Vagina (tissue), 2 donors: ENCODE measurements around the gene SGCD. TPM values are rescaled to one million over a fixed set of nuclear protein-coding genes. Genes with fewer than 3 reads are reported as not detected.

ENCODE experiments used
- DNase-seq, 2 donors: peaks; one replicate each; pipeline ENCODE4 v3.0.0-alpha.2; 2017; ENCODE audit errors: extremely low spot score in 2 of 2
- H3K27ac ChIP-seq: fragments of 200-600 bp; sonication (generic); one replicate; pipeline ENCODE4 v1.5.1; 2019
- H3K27me3 ChIP-seq: fragments of 200-600 bp; sonication (generic); one replicate; pipeline ENCODE4 v1.5.1; 2019
- H3K36me3 ChIP-seq, 2 donors: fragments of 200-600 bp; sonication (generic); one replicate each; pipeline ENCODE4 v1.5.1; 2017 to 2019
- H3K4me1 ChIP-seq: fragments of 200-600 bp; sonication (generic); one replicate; pipeline ENCODE4 v1.5.1; 2019
- H3K4me3 ChIP-seq, 2 donors: fragments of 200-600 bp; sonication (generic); 1 replicate in 1 of 2; 2 replicates in 1 of 2; pipeline ENCODE4 v1.5.1; 2016 to 2019
- H3K9me3 ChIP-seq: fragments of 200-600 bp; sonication (generic); one replicate; pipeline ENCODE4 v1.5.1; 2019
- POLR2A ChIP-seq, 2 donors: fragments of 450-650 bp; IDR thresholded peaks; one replicate each; pipeline ENCODE4 v1.6.1; 2017; ENCODE audit warnings: antibody characterized with exemption in 2 of 2, mild to moderate bottlenecking in 2 of 2, moderate library complexity in 2 of 2
- POLR2AphosphoS5 ChIP-seq, 2 donors: sonication (generic); formaldehyde crosslinking; IDR thresholded peaks; one replicate each; pipeline ENCODE4 v1.9.0; 2017; ENCODE audit warnings: antibody characterized with exemption in 2 of 2, mild to moderate bottlenecking in 2 of 2, low read depth in 1 of 2; ENCODE audit not compliant: insufficient read depth in 1 of 2
- intact Hi-C: fragments of 100-400 bp; cut with DNase I; formaldehyde crosslinking; loops from one replicate; pipeline ENCODE4 v1.15.1; 2023
- total RNA-seq: library from RNA; depleted of rRNA; stranded (reverse); fragments of >200 nt; gene quantifications from one replicate; pipeline ENCODE4 v1.2.3, GENCODE V29; 2016
- TF ChIP-seq, protein P1 (sequence below), 3 experiments: fragments of 450-650 bp in 2 of 3; fragments of 200-600 bp in 1 of 3; sonication (generic) in 1 of 3; IDR thresholded peaks; one replicate each; pipeline ENCODE4 v1.5.1; 2017 to 2019; ENCODE audit warnings: antibody characterized with exemption in 3 of 3, mild to moderate bottlenecking in 2 of 3, moderate library complexity in 2 of 3

SGCD gene
- total RNA-seq, 1 donor from 2014 or later: 6.9 TPM

DNA sequence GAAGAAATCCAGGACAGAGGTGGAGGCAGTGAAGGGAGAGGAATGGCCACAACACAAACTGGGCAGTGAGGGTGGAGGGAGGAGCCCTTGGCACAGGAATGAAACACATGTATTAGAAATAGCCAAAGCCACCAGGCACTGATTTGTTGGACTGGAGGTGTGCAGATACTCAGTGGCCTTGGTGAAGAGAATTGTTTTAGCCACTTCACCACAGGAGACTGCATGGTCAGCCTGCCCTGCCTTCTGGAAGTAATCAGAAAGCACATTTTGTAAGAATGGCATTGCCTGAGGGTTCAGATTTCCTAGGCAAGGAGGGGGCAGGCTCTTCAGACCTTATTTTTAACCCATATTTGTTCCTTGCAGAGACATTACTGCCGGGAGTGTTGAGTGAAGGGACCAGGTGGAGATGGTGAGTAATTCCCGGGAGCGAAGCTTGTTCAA is 2.2 kb downstream of the SGCD start:
- Histone ChIP-seq H3K4me1 (peaks cover 11% of the 10 kb centered on the region), H3K27me3 (no peaks in the 10 kb centered on the region), H3K27ac (no peak overlapping the region), H3K4me3 (no peak overlapping the region), H3K36me3 (no peaks in the 10 kb centered on the region), H3K9me3 (no peaks in the 10 kb centered on the region)
- intact Hi-C loops: no loop called here
- no peak for TF ChIP-seq POLR2AphosphoS5 (IDR thresholded peaks at IDR 0.05; ENCODE audit: insufficient read depth in 1 of 2, low read depth in 1 of 2)
- no peak for TF ChIP-seq POLR2A (IDR thresholded peaks at IDR 0.05)
- TF ChIP-seq, protein P1, sequence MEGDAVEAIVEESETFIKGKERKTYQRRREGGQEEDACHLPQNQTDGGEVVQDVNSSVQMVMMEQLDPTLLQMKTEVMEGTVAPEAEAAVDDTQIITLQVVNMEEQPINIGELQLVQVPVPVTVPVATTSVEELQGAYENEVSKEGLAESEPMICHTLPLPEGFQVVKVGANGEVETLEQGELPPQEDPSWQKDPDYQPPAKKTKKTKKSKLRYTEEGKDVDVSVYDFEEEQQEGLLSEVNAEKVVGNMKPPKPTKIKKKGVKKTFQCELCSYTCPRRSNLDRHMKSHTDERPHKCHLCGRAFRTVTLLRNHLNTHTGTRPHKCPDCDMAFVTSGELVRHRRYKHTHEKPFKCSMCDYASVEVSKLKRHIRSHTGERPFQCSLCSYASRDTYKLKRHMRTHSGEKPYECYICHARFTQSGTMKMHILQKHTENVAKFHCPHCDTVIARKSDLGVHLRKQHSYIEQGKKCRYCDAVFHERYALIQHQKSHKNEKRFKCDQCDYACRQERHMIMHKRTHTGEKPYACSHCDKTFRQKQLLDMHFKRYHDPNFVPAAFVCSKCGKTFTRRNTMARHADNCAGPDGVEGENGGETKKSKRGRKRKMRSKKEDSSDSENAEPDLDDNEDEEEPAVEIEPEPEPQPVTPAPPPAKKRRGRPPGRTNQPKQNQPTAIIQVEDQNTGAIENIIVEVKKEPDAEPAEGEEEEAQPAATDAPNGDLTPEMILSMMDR (IDR thresholded peaks at IDR 0.05): no peak
- no peak for DNase-seq

DNA sequence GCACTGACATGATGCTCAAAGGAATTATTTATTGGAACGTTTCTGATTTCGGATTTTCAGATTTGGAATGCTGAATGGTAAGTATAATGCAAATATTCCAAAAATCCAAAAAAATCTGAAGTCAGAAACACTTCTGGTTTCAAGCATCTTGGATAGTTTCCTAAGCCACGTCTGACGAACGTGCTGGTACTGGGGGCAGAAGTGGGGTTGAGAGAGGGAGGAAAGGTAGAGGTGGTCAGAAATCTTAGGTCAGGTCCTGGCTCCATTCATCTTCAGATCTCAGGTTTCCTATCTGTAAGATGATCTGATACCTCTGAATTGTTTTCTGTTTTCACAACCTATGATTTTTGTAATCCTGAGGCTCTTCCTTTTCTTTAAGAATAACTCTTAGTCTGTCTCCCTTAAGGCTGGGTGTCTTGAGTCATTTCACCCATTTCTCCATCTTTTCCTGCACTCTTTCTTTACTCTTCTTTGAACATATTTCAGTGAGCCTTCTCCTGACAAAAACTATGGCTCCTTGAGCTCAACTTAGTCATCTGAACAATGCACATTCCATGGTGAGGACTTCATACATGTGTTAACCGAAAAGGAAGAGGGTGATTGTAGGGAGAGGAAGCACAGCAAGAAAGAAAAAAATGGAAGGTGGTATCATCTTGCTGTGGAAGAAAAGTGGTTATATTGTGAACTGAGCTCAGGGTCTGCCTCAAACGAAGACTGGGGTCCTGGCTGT is 3.3 kb downstream of the SGCD start:
- no peak overlapping the region for H3K4me3 ChIP-seq
- TF ChIP-seq POLR2A (IDR thresholded peaks at IDR 0.05): no peak
- TF ChIP-seq POLR2AphosphoS5 (IDR thresholded peaks at IDR 0.05; ENCODE audit: insufficient read depth in 1 of 2, low read depth in 1 of 2): no peak
- TF ChIP-seq, protein P1 (IDR thresholded peaks at IDR 0.05): no peak
- no peaks in the 10 kb centered on the region for H3K36me3 ChIP-seq
- H3K27me3 ChIP-seq: no peaks in the 10 kb centered on the region
- intact Hi-C loops: no loop called here
- H3K9me3 ChIP-seq: no peaks in the 10 kb centered on the region
- DNase-seq: no peak
- no peak overlapping the region for H3K27ac ChIP-seq
- H3K4me1 ChIP-seq: peaks cover 11% of the 10 kb centered on the region

DNA sequence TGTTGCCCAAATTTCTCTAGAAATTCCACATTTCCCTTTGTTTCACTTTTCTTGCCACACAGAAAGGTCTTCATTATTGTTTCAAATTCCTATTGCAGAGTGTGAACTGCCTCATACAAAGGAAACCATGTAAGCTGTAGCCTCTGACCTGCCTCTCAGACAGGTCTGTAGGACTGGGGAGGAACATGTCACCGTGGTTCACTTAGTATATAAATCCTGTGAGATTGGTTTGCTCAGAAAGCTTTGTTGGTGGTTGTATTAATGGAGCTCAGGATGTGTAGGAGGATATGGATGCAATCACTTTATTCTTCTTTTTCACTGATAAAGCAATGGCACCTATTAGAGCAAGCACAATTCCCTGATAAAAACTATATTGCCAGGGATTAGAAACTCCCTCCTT is 4.2 kb downstream of the SGCD start:
- Histone ChIP-seq H3K27me3 (no peaks in the 10 kb centered on the region), H3K27ac (no peak overlapping the region), H3K9me3 (no peaks in the 10 kb centered on the region), H3K4me3 (no peak overlapping the region), H3K36me3 (no peaks in the 10 kb centered on the region), H3K4me1 (peaks cover 4% of the 10 kb centered on the region)
- TF ChIP-seq, protein P1 (IDR thresholded peaks at IDR 0.05): no peak
- TF ChIP-seq POLR2A (IDR thresholded peaks at IDR 0.05) (no peak), POLR2AphosphoS5 (IDR thresholded peaks at IDR 0.05; ENCODE audit: insufficient read depth in 1 of 2, low read depth in 1 of 2) (no peak)
- DNase-seq: no peak
- intact Hi-C loops: no loop called here

DNA sequence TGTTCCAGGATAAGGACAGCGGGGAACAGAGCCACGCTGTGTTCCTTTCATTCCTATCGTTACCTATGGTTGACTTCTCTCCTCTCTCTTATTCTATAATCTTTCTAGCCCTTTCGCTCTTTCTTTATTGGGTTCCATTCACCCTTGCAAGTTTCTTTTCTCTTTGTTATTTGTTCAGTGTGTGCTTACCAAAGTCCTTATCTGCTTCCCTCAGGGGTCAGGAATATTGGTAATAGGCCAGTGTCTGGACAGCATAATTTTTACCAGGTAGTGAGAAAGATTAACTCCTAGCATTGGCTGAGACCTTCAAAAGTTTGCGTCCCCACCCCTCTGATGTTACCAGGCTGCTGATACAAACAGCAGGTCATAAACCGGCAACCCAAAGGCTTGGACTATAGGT is 4.9 kb downstream of the SGCD start:
- no peaks in the 10 kb centered on the region for H3K9me3 ChIP-seq
- H3K27ac ChIP-seq: no peak overlapping the region
- intact Hi-C loops: no loop called here
- no peaks in the 10 kb centered on the region for H3K27me3 ChIP-seq
- no peaks in the 10 kb centered on the region for H3K36me3 ChIP-seq
- no peaks in the 10 kb centered on the region for H3K4me1 ChIP-seq
- no peak for DNase-seq
- H3K4me3 ChIP-seq: no peak overlapping the region
- no peak for TF ChIP-seq POLR2A (IDR thresholded peaks at IDR 0.05)
- TF ChIP-seq, protein P1 (IDR thresholded peaks at IDR 0.05): no peak
- no peak for TF ChIP-seq POLR2AphosphoS5 (IDR thresholded peaks at IDR 0.05; ENCODE audit: insufficient read depth in 1 of 2, low read depth in 1 of 2)

DNA sequence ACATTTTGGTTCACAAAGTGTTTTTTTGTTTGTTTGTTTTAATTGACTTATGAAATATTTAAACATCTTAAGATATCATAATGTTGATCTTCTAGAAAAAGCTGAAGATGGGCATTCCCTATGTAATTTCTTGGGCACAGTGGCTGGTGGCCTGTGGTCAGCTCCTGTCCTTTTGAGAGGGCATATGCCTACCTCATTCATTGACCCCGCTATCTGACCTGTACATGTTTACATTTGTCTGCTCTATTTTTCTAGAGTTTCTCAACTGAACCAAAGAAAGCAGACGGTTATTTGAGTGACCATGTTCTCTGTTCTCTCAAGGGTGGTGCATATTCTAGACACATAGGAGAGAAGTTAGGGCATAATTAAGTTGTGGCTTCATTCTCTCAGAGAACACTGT is 5.3 kb downstream of the SGCD start:
- Histone ChIP-seq H3K27ac (no peak overlapping the region), H3K4me1 (no peaks in the 10 kb centered on the region), H3K36me3 (no peaks in the 10 kb centered on the region), H3K4me3 (no peak overlapping the region), H3K27me3 (no peaks in the 10 kb centered on the region), H3K9me3 (no peaks in the 10 kb centered on the region)
- intact Hi-C loops: no loop called here
- TF ChIP-seq POLR2A (IDR thresholded peaks at IDR 0.05): no peak
- no peak for TF ChIP-seq POLR2AphosphoS5 (IDR thresholded peaks at IDR 0.05; ENCODE audit: insufficient read depth in 1 of 2, low read depth in 1 of 2)
- TF ChIP-seq, protein P1 (IDR thresholded peaks at IDR 0.05): no peak
- DNase-seq: no peak
